Fibroblast of lung (primary cell): ENCODE measurements around the gene SLC25A51. TPM values are rescaled to one million over a fixed set of nuclear protein-coding genes. Genes with fewer than 3 reads are reported as not detected.
A peak's percentile ranks its signal among the peaks of the same experiment; 100 is the strongest.

ENCODE experiments used
- DNase-seq, 2 donors: peaks; one replicate each; pipeline versions ENCODE4 v3.0.0 to v3.0.0-alpha.2; 2010; ENCODE audit warnings: low read depth in 2 of 2
- H2AFZ ChIP-seq: 2 replicates; pipeline ENCODE4 v1.5.1; 2012; ENCODE audit warnings: low read length, control low read depth, inconsistent platforms
- H3K27ac ChIP-seq: 2 replicates; pipeline ENCODE4 v1.5.1; 2011; ENCODE audit warnings: low read length, control low read depth; ENCODE audit not compliant: insufficient read depth
- H3K27me3 ChIP-seq: 2 replicates; pipeline ENCODE4 v1.5.1; 2011; ENCODE audit warnings: mild to moderate bottlenecking, low read length; ENCODE audit not compliant: control insufficient read depth, insufficient read depth
- H3K36me3 ChIP-seq: 2 replicates; pipeline ENCODE4 v1.5.1; 2011; ENCODE audit warnings: low read length; ENCODE audit not compliant: control insufficient read depth, insufficient read depth
- H3K4me1 ChIP-seq: 2 replicates; pipeline ENCODE4 v1.5.1; 2011; ENCODE audit warnings: low read length; ENCODE audit not compliant: control insufficient read depth, insufficient read depth; ENCODE audit errors: extremely low read depth
- H3K4me2 ChIP-seq: 2 replicates; pipeline ENCODE4 v1.5.1; 2011; ENCODE audit warnings: low read length, control low read depth; ENCODE audit not compliant: insufficient read depth; ENCODE audit errors: extremely low read depth
- H3K4me3 ChIP-seq, 4 experiments: fragments of 200-600 bp in 1 of 4; sonication (generic) in 1 of 4; replicated peaks in 1 of 4; 2 replicates each; pipeline ENCODE4 v1.5.1; 2011 to 2016; ENCODE audit warnings: low read length in 4 of 4, low read depth in 3 of 4, mild to moderate bottlenecking in 3 of 4, control low read depth in 2 of 4, inconsistent platforms in 1 of 4, mixed read lengths in 1 of 4; ENCODE audit not compliant: insufficient read depth in 1 of 4; ENCODE audit errors: control extremely low read depth in 1 of 4
- H3K79me2 ChIP-seq: 2 replicates; pipeline ENCODE4 v1.5.1; 2012; ENCODE audit warnings: mild to moderate bottlenecking, low read length, inconsistent platforms; ENCODE audit not compliant: control insufficient read depth, insufficient read depth
- H3K9ac ChIP-seq: 2 replicates; pipeline ENCODE4 v1.5.1; 2011; ENCODE audit warnings: mild to moderate bottlenecking, low read length, control low read depth; ENCODE audit not compliant: insufficient read depth
- H3K9me3 ChIP-seq: 2 replicates; pipeline ENCODE4 v1.5.1; 2012; ENCODE audit warnings: low read depth, low read length; ENCODE audit not compliant: control insufficient read depth, insufficient read depth
- H4K20me1 ChIP-seq: 2 replicates; pipeline ENCODE4 v1.5.1; 2011; ENCODE audit warnings: low read length; ENCODE audit not compliant: control insufficient read depth, insufficient read depth; ENCODE audit errors: extremely low read depth
- EZH2 ChIP-seq: IDR thresholded peaks from 2 replicates; pipeline ENCODE4 v1.5.1; 2012; ENCODE audit warnings: low read length, control low read depth, mild to moderate bottlenecking; ENCODE audit errors: missing control alignments
- polyA plus RNA-seq, 2 donors: library from polyadenylated mRNA; depleted of rRNA in 1 of 2; stranded (reverse) in 1 of 2; unstranded in 1 of 2; fragments of >200 nt; gene quantifications; 2 replicates each; pipeline ENCODE4 v1.2.1, GENCODE V29; 2011 to 2012; ENCODE audit warnings: missing spikeins in 1 of 2
- total RNA-seq: library from RNA; depleted of rRNA; stranded (reverse); fragments of >200 nt; gene quantifications from 2 replicates; pipeline ENCODE4 v1.2.1, GENCODE V29; 2014
- TF ChIP-seq, protein P1 (sequence below), 2 donors: IDR thresholded peaks in 1 of 2; conservative IDR thresholded peaks in 1 of 2; 1 replicate in 1 of 2; 2 replicates in 1 of 2; pipeline ENCODE4 v1.5.1; 2011 to 2012; ENCODE audit warnings: low read length in 2 of 2, control low read depth in 1 of 2, inconsistent platforms in 1 of 2, low read depth in 1 of 2, mild to moderate bottlenecking in 1 of 2

The SLC25A51 gene
- total and polyA plus RNA-seq, 2 donors (not counting 1 experiment from before 2014, with no cell fraction given) = 39.3 to 100 TPM

DNA sequence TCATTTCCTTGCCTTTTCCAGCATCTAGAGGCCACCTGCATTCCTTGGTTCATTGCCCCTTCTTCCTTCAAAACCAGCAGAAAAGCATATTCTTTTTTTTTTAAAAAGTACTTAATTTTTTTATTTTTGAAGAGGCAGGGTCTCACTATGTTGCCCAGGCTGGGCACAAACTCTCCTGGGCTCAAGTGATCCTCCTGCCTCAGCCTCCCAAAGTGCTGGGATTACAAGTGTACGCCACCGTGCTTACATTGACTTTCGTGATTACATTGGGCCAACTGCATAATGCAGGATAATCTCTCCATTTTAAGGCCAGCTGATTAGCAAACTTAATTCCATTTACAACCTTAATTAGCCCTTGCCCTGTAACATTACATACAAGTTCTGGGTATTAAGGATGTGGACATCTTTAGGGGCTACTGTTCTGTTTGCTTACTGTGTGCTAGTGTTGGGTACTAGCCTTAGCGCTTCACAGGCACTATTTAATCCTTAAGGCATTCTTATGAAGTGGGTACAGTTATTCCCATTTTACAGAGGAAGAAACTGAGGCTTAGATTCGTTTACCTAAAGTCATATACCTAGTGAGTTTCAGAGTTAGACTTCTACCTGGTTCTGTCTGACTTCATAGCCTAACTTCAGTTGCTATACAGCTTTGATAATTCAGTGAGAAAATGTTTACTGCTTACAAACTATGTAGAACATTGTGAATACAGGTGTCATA is 33.7 kb downstream of the SLC25A51 start:
- no peak for TF ChIP-seq EZH2
- TF ChIP-seq, protein P1, sequence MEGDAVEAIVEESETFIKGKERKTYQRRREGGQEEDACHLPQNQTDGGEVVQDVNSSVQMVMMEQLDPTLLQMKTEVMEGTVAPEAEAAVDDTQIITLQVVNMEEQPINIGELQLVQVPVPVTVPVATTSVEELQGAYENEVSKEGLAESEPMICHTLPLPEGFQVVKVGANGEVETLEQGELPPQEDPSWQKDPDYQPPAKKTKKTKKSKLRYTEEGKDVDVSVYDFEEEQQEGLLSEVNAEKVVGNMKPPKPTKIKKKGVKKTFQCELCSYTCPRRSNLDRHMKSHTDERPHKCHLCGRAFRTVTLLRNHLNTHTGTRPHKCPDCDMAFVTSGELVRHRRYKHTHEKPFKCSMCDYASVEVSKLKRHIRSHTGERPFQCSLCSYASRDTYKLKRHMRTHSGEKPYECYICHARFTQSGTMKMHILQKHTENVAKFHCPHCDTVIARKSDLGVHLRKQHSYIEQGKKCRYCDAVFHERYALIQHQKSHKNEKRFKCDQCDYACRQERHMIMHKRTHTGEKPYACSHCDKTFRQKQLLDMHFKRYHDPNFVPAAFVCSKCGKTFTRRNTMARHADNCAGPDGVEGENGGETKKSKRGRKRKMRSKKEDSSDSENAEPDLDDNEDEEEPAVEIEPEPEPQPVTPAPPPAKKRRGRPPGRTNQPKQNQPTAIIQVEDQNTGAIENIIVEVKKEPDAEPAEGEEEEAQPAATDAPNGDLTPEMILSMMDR (conservative IDR thresholded peaks at IDR 0.05 in 1 of 2, IDR thresholded peaks at IDR 0.05 in 1 of 2; ENCODE audit: low read depth in 1 of 2, low read length in 2 of 2) = no peak

DNA sequence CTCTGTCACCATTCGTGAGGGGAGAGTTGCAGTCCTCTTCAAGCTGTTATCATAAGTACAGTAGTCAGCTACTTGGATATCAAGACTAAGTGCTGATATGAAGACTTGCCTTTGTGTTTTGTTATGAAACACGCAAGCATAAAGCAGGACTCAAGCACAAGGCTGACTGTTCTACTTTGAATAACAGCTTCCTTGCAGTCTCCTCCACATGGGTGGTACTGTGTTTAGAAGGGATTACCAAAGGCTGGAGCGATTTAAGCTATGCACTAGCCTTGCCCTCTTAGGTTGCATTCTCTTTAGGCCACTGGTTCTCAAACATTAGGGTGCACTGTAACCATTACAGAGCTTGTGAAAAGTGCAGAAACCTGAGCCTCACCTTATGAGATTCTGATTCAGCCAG is 41.4 kb downstream of the SLC25A51 start:
- Histone ChIP-seq H2AFZ (no peak overlapping the region), H3K4me1 (no peaks in the 10 kb centered on the region), H3K27me3 (no peaks in the 10 kb centered on the region), H3K9me3 (no peaks in the 10 kb centered on the region), H3K4me2 (no peak overlapping the region), H3K36me3 (peaks cover 9% of the 10 kb centered on the region), H3K79me2 (no peaks in the 10 kb centered on the region), H3K9ac (no peak overlapping the region), H3K4me3 (no peak overlapping the region), H4K20me1 (no peaks in the 10 kb centered on the region), H3K27ac (no peak overlapping the region)
- TF ChIP-seq, protein P1 (conservative IDR thresholded peaks at IDR 0.05 in 1 of 2, IDR thresholded peaks at IDR 0.05 in 1 of 2; ENCODE audit: low read depth in 1 of 2, low read length in 2 of 2) = no peak
- TF ChIP-seq EZH2 = no peak
- no peak for DNase-seq

More for the DNA sequence above, 33.7 kb downstream of the SLC25A51 start:
- DNase-seq = no peak
- Histone ChIP-seq H3K9ac (no peak overlapping the region), H3K27me3 (no peaks in the 10 kb centered on the region), H3K4me1 (no peaks in the 10 kb centered on the region), H3K79me2 (no peaks in the 10 kb centered on the region), H3K36me3 (no peaks in the 10 kb centered on the region), H3K4me2 (no peak overlapping the region), H4K20me1 (no peaks in the 10 kb centered on the region), H2AFZ (no peak overlapping the region), H3K9me3 (no peaks in the 10 kb centered on the region), H3K4me3 (no peak overlapping the region), H3K27ac (no peak overlapping the region)

DNA sequence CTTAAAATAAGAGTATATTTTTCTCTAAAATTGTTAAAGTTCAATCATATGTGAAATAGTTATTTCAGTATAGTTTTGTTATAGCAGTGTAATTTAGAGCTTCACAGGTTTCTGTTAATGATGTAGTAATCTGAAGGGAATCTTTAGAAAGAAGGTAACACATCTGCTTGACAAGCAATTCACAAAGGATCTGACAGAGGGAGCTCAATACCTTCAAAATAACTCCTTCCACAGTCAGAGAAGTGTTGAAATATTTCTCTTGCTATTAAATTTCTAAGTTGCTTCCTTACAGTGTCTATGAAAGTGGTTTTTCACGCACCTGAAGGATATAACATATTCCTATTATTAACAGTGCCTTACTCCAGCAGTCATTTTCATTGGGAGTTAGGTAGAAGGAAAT is 44.9 kb downstream of the SLC25A51 start:
- Histone ChIP-seq H3K4me3 (no peak overlapping the region), H3K27me3 (no peaks in the 10 kb centered on the region), H3K27ac (no peak overlapping the region), H3K36me3 (peaks cover 9% of the 10 kb centered on the region), H3K9ac (no peak overlapping the region), H2AFZ (no peak overlapping the region), H4K20me1 (no peaks in the 10 kb centered on the region), H3K9me3 (no peaks in the 10 kb centered on the region), H3K4me1 (no peaks in the 10 kb centered on the region), H3K4me2 (no peak overlapping the region), H3K79me2 (no peaks in the 10 kb centered on the region)
- peak in 1 of 2 donors; percentile 37 for DNase-seq
- TF ChIP-seq EZH2 = no peak
- TF ChIP-seq, protein P1 (conservative IDR thresholded peaks at IDR 0.05 in 1 of 2, IDR thresholded peaks at IDR 0.05 in 1 of 2; ENCODE audit: low read depth in 1 of 2, low read length in 2 of 2) = peak in 1 of 2 donors; percentile 37
